H9 (cell line): ENCODE results near the gene CDC40. TPM values are rescaled to one million over a fixed set of nuclear protein-coding genes. Genes with fewer than 3 reads are reported as not detected.

ENCODE experiments used
- DNase-seq: peaks from one replicate; pipeline ENCODE4 v3.0.0-alpha.2; 2017
- H2AFZ ChIP-seq: one replicate; pipeline ENCODE4 v1.6.1; 2013; ENCODE audit warnings: mild to moderate bottlenecking, low read length, control low read depth, moderate library complexity
- H2AK5ac ChIP-seq: 2 replicates; pipeline ENCODE4 v1.6.1; 2013; ENCODE audit warnings: low read length, control low read depth, mixed read lengths; ENCODE audit not compliant: insufficient read length
- H2BK120ac ChIP-seq: one replicate; pipeline ENCODE4 v1.6.1; 2013; ENCODE audit warnings: low read depth, mild to moderate bottlenecking, low read length, control low read depth, inconsistent platforms; ENCODE audit not compliant: poor library complexity, severe bottlenecking
- H2BK12ac ChIP-seq: 2 replicates; pipeline ENCODE4 v1.6.1; 2013; ENCODE audit warnings: low read length, control low read depth, mixed read lengths, low read depth; ENCODE audit not compliant: insufficient read length
- H2BK15ac ChIP-seq: 2 replicates; pipeline ENCODE4 v1.6.1; 2013; ENCODE audit warnings: low read depth, low read length, control low read depth
- H2BK20ac ChIP-seq: one replicate; pipeline ENCODE4 v1.6.1; 2013; ENCODE audit warnings: low read depth, mild to moderate bottlenecking, low read length, control low read depth, inconsistent platforms; ENCODE audit not compliant: poor library complexity, severe bottlenecking
- H2BK5ac ChIP-seq: 2 replicates; pipeline ENCODE4 v1.6.1; 2013; ENCODE audit warnings: low read length, control low read depth, mixed read lengths; ENCODE audit not compliant: insufficient read length
- H3K14ac ChIP-seq: 2 replicates; pipeline ENCODE4 v1.6.1; 2013; ENCODE audit warnings: low read length, control low read depth; ENCODE audit not compliant: insufficient read depth
- H3K18ac ChIP-seq: 2 replicates; pipeline ENCODE4 v1.6.1; 2013; ENCODE audit warnings: low read depth, mild to moderate bottlenecking, mixed read lengths, low read length, control low read depth; ENCODE audit not compliant: insufficient read length
- H3K23ac ChIP-seq: 2 replicates; pipeline ENCODE4 v1.6.1; 2013; ENCODE audit warnings: low read length, control low read depth, mixed read lengths, low read depth; ENCODE audit not compliant: insufficient read length
- H3K23me2 ChIP-seq: 2 replicates; pipeline ENCODE4 v1.6.1; 2013; ENCODE audit warnings: low read depth, mild to moderate bottlenecking, mixed read lengths, low read length, control low read depth; ENCODE audit not compliant: insufficient read length, poor library complexity, severe bottlenecking
- H3K27ac ChIP-seq: 2 replicates; pipeline ENCODE4 v1.5.1; 2013; ENCODE audit warnings: low read length, control low read depth, mixed read lengths, low read depth; ENCODE audit not compliant: insufficient read length
- H3K27me3 ChIP-seq: 2 replicates; pipeline ENCODE4 v1.6.1; 2013; ENCODE audit warnings: low read length, control low read depth, inconsistent platforms; ENCODE audit not compliant: insufficient read depth
- H3K4ac ChIP-seq: 2 replicates; pipeline ENCODE4 v1.6.1; 2013; ENCODE audit warnings: low read depth, mild to moderate bottlenecking, control low read depth, inconsistent platforms, low read length, moderate library complexity
- H3K4me1 ChIP-seq: 2 replicates; pipeline ENCODE4 v1.6.1; 2013; ENCODE audit warnings: low read length, control low read depth, inconsistent platforms; ENCODE audit not compliant: insufficient read depth
- H3K4me2 ChIP-seq: 2 replicates; pipeline ENCODE4 v1.6.1; 2013; ENCODE audit warnings: low read length, control low read depth, mixed read lengths; ENCODE audit not compliant: insufficient read length, insufficient read depth
- H3K56ac ChIP-seq: 2 replicates; pipeline ENCODE4 v1.6.1; 2013; ENCODE audit warnings: low read depth, mild to moderate bottlenecking, mixed read lengths, low read length, control low read depth; ENCODE audit not compliant: insufficient read length
- H3K79me1 ChIP-seq: 2 replicates; pipeline ENCODE4 v1.6.1; 2013; ENCODE audit warnings: low read depth, mild to moderate bottlenecking, moderate library complexity, low read length, control low read depth, inconsistent platforms; ENCODE audit not compliant: insufficient read depth, poor library complexity, severe bottlenecking
- H3K79me2 ChIP-seq: 2 replicates; pipeline ENCODE4 v1.6.1; 2013; ENCODE audit warnings: low read length, control low read depth, inconsistent platforms; ENCODE audit not compliant: insufficient read depth
- H3K9ac ChIP-seq: 2 replicates; pipeline ENCODE4 v1.6.1; 2013; ENCODE audit warnings: low read length, control low read depth, mixed read lengths; ENCODE audit not compliant: insufficient read length; ENCODE audit errors: extremely low read depth
- H3K9me3 ChIP-seq: one replicate; pipeline ENCODE4 v1.6.1; 2013; ENCODE audit warnings: low read depth, low read length, inconsistent platforms; ENCODE audit not compliant: control insufficient read depth
- H3T11ph ChIP-seq: one replicate; pipeline ENCODE4 v1.6.1; 2013; ENCODE audit warnings: mild to moderate bottlenecking, low read length, control low read depth, inconsistent platforms
- H4K20me1 ChIP-seq: one replicate; pipeline ENCODE4 v1.6.1; 2013; ENCODE audit not compliant: control insufficient read depth, insufficient read length, insufficient read depth
- H4K5ac ChIP-seq: 2 replicates; pipeline ENCODE4 v1.6.1; 2013; ENCODE audit warnings: low read depth, mild to moderate bottlenecking, mixed read lengths, low read length, control low read depth; ENCODE audit not compliant: insufficient read length
- H4K8ac ChIP-seq: replicated peaks from 2 replicates; pipeline ENCODE4 v1.6.1; 2013; ENCODE audit warnings: low read length, control low read depth, mixed read lengths, low read depth; ENCODE audit not compliant: insufficient read length
- H4K91ac ChIP-seq: 2 replicates; pipeline ENCODE4 v1.6.1; 2013; ENCODE audit warnings: low read depth, mild to moderate bottlenecking, moderate library complexity, mixed read lengths, low read length, control low read depth; ENCODE audit not compliant: insufficient read length
- H3K27ac Mint-ChIP-seq, 3 experiments: 2 replicates in 2 of 3; 3 replicates in 1 of 3; pipeline ENCODE4 v1.8.0; 2020 to 2021; ENCODE audit warnings: mixed read lengths in 3 of 3, mild to moderate bottlenecking in 1 of 3, moderate library complexity in 1 of 3
- H3K27me3 Mint-ChIP-seq: 2 replicates; pipeline ENCODE4 v1.8.0; 2021; ENCODE audit warnings: low read depth, mild to moderate bottlenecking, moderate library complexity, mixed read lengths
- H3K36me3 Mint-ChIP-seq, 3 experiments: 2 replicates in 2 of 3; 3 replicates in 1 of 3; pipeline ENCODE4 v1.8.0; 2020 to 2021; ENCODE audit warnings: low read depth in 3 of 3, mixed read lengths in 3 of 3; ENCODE audit not compliant: insufficient read depth in 1 of 3
- H3K4me1 Mint-ChIP-seq, 2 experiments: 2 replicates each; pipeline ENCODE4 v1.8.0; 2020; ENCODE audit warnings: mixed read lengths in 2 of 2
- H3K4me3 Mint-ChIP-seq, 2 experiments: 2 replicates in 1 of 2; 3 replicates in 1 of 2; pipeline ENCODE4 v1.8.0; 2020 to 2021; ENCODE audit warnings: mild to moderate bottlenecking in 2 of 2, mixed read lengths in 2 of 2, moderate library complexity in 1 of 2
- H3K9me3 Mint-ChIP-seq, 2 experiments: 2 replicates in 1 of 2; 3 replicates in 1 of 2; pipeline ENCODE4 v1.8.0; 2020; ENCODE audit warnings: mild to moderate bottlenecking in 2 of 2, mixed read lengths in 2 of 2, moderate library complexity in 1 of 2
- CTCF ChIP-seq: fragments of 200-600 bp; sonication (generic); conservative IDR thresholded peaks from 3 replicates; pipeline ENCODE4 v1.8.0; 2021; ENCODE audit warnings: antibody characterized with exemption, mild to moderate bottlenecking
- WGBS: extraction: QIAGEN DNeasy Blood & Tissue Kit; methylation state at CpG from one replicate; pipeline ENCODE4 v1.1.7; 2013; ENCODE audit warnings: missing lambda C conversion rate, low lambda C conversion rate, mixed read lengths; ENCODE audit not compliant: insufficient read length; ENCODE audit errors: extremely low coverage; 5-methylcytosine and 5-hydroxymethylcytosine counted together
- total RNA-seq: library from RNA; stranded (reverse); gene quantifications from 2 replicates; pipeline ENCODE4 v1.2.1, GENCODE V29; 2021

CDC40 gene
- total RNA-seq, 1 experiment from 2014 or later: 23.5 TPM

GRCh38 chr6:110196874-110197273, 16.6 kb downstream of the CDC40 start:
- Histone ChIP-seq H3K9me3 (no peaks in the 10 kb centered on the region), H2BK15ac (no peak overlapping the region), H3T11ph (no peak overlapping the region), H2BK20ac (no peak overlapping the region), H3K4me2 (no peak overlapping the region), H3K79me2 (peaks cover 1% of the 10 kb centered on the region; the same call in 1 of the 2 replicates), H4K8ac (no peak overlapping the region), H3K23ac (no peak overlapping the region), H3K27ac (no peak overlapping the region), H2BK120ac (no peak overlapping the region), H3K9ac (no peak overlapping the region), H3K14ac (no peak overlapping the region), H3K27me3 (no peaks in the 10 kb centered on the region), H3K56ac (no peak overlapping the region), H3K23me2 (no peaks in the 10 kb centered on the region), H3K4ac (no peak overlapping the region), H3K4me1 (no peaks in the 10 kb centered on the region), H4K91ac (no peak overlapping the region), H2BK12ac (no peak overlapping the region), H4K20me1 (no peaks in the 10 kb centered on the region), H3K18ac (no peak overlapping the region), H2AFZ (no peak overlapping the region), H2AK5ac (no peak overlapping the region), H4K5ac (no peak overlapping the region), H3K79me1 (peaks cover 3% of the 10 kb centered on the region), H2BK5ac (no peak overlapping the region)
- TF ChIP-seq CTCF: no peak
- Mint-ChIP-seq H3K27ac (no peak overlapping the region), H3K27me3 (no peaks in the 10 kb centered on the region), H3K36me3 (peaks cover 15 to 24% (median 20%) of the 10 kb centered on the region in 3 experiments; a peak in 6 of 7 replicates), H3K4me3 (no peak overlapping the region), H3K9me3 (no peaks in the 10 kb centered on the region), H3K4me1 (peaks cover 4 to 7% of the 10 kb centered on the region in 2 experiments)
- DNase-seq: no peak
- no CpG with 5 or more reads among the region's 1 CpG for WGBS
